DOHH2 (cell line): ENCODE data around the gene CACHD1.

Source experiments
- CTCF ChIP-seq: fragments of 200-600 bp; sonication (generic); IDR thresholded peaks from one replicate; pipeline ENCODE4 v1.5.1; 2014; ENCODE audit warnings: antibody characterized with exemption, mild to moderate bottlenecking, low read depth, low read length; ENCODE audit not compliant: poor library complexity, severe bottlenecking
- EZH2phosphoT487 ChIP-seq: fragments of 200-600 bp; sonication (generic); IDR thresholded peaks from 2 replicates; pipeline ENCODE4 v1.6.1; 2017; ENCODE audit warnings: borderline replicate concordance, mild to moderate bottlenecking, antibody characterized with exemption, low read length, moderate library complexity, mixed read lengths

GRCh38 chr1:64692911-64693310 lies 223.0 kb downstream of the CACHD1 start:
- TF ChIP-seq CTCF = no peak
- no peak for TF ChIP-seq EZH2phosphoT487
